ENCODE data around the gene RMND5B. TPM values are rescaled to one million over a fixed set of nuclear protein-coding genes. Genes with fewer than 3 reads are reported as not detected.

RMND5B gene
- total and polyA plus RNA-seq, 10 of the 15 experiments (the other 5 are each of a cell fraction or from before 2014, with no cell fraction given): 1.6 to 50.7 (median 30.9) TPM

DNA sequence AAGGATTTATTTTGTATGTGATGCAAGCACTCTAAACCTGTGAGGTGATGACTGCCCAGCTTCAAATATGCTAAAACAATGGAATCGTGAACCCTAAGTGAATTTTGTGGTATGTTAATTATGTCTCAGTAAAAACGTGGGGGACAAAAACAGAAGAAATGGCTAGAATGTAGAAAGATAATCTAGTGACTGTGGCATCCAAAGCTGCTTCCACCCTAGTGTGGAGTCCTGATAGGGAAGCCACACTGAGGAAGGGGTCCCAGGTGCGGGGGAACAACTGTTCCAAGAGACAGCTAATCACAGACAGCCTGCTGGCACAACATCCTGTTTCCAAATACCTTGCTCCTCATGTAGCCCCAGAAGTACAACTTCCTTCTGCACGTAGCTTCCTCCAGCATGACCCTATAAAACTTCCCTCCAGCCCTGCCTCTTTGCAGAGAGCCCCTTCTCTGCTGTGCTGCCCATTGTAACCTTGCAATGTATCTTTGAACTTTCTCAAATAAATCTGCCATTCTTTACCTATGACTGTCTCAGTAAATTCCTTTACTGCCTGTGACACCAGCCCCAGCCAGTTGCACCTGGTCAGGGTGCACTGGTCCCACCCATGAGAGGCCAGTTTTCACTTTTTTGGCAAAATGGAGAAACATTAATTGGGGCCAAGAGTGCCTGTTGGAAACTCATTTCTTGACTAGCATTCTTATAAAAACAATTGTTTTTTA lies 51.5 kb downstream of the RMND5B start:
- H3K4me3 ChIP-seq: no peak overlapping the region
- intact Hi-C loops (cut with micrococcal nuclease; ENCODE audit: unreplicated experiment): no loop called here
- no peaks in the 10 kb centered on the region for H3K9me3 ChIP-seq (replicated peaks; ENCODE audit: control insufficient read depth, insufficient read depth, low read length)
- CTCF ChIA-PET: interaction anchor here (0.9 to 1.4 kb wide), 2 partner anchors 15 to 104 kb away, joined by 3 to 4 read pairs; no protein-coding TSS in a partner anchor
- no peaks in the 10 kb centered on the region for H3K36me3 ChIP-seq (ENCODE audit: control insufficient read depth in 2 of 2, insufficient read depth in 2 of 2, low read length in 1 of 2)
- H4K20me1 ChIP-seq (ENCODE audit: control insufficient read depth, insufficient read depth): no peaks in the 10 kb centered on the region
- TF ChIP-seq E2F4 (IDR thresholded peaks at IDR 0.05; ENCODE audit: low read depth, low read length) (no peak), ZBED1 (IDR thresholded peaks at IDR 0.05; ENCODE audit: borderline replicate concordance) (no peak), STAT1 (conservative IDR thresholded peaks at IDR 0.05) (no peak), SUPT20H (IDR thresholded peaks at IDR 0.05; ENCODE audit: borderline replicate concordance, control insufficient read depth, low read depth, low read length) (no peak), USF2 (IDR thresholded peaks at IDR 0.05; ENCODE audit: borderline replicate concordance, low read depth, low read length) (no peak), NR2C2 (IDR thresholded peaks at IDR 0.05; ENCODE audit: borderline replicate concordance, control insufficient read depth, insufficient read length, low read depth) (no peak), RAD51 (IDR thresholded peaks at IDR 0.05) (no peak), WRNIP1 (IDR thresholded peaks at IDR 0.05; ENCODE audit: borderline replicate concordance, low read depth, low read length) (no peak), ZNF24 (IDR thresholded peaks at IDR 0.05) (no peak), POU2F2 (IDR thresholded peaks at IDR 0.05; ENCODE audit: borderline replicate concordance, low read depth, low read length) (no peak), ZNF274 (IDR thresholded peaks at IDR 0.05; ENCODE audit: insufficient read depth, insufficient read length) (no peak), EED (IDR thresholded peaks at IDR 0.05; ENCODE audit: low read depth) (no peak)
- H3K79me2 ChIP-seq (ENCODE audit: control insufficient read depth, insufficient read depth, low read length): no peaks in the 10 kb centered on the region
- RAD21 ChIA-PET (ENCODE audit: unreplicated experiment): interaction anchor here (1.1 kb wide), 1 partner anchor 9 kb away, joined by 3 read pairs; no protein-coding TSS in a partner anchor
- no peak overlapping the region for H3K9ac ChIP-seq (ENCODE audit: control insufficient read depth, insufficient read depth, low read length)
- SMC1A ChIA-PET (ENCODE audit: uncharacterized antibody, unreplicated experiment): no interaction called here
- no TSS peak for BruUV-seq (replicated peaks)
- no peak overlapping the region for H3K27ac ChIP-seq (ENCODE audit: control insufficient read depth, insufficient read depth)
- 13% methylated on average over 4 of the region's 4 CpGs for WGBS (ENCODE audit: insufficient coverage, insufficient replicate concordance, low lambda C conversion rate, missing lambda C conversion rate)
- POLR2A ChIA-PET: no interaction called here
- no peaks in the 10 kb centered on the region for H3K4me1 ChIP-seq (ENCODE audit: control insufficient read depth, insufficient read depth, low read length)
- DNase-seq (ENCODE audit: low read depth, low spot score): no peak
- H2AFZ ChIP-seq (ENCODE audit: control insufficient read depth, low read depth, low read length): peak overlapping the region; percentile 29
- no peak for ATAC-seq
- FAIRE-seq: no peak
- no peak overlapping the region for H3K4me2 ChIP-seq (ENCODE audit: control insufficient read depth, insufficient read depth)
- in situ Hi-C loops (cut with MboI): no loop called here
- no peaks in the 10 kb centered on the region; a peak in 1 of 4 replicates for H3K27me3 ChIP-seq (replicated peaks in 1 of 2; ENCODE audit: control insufficient read depth in 2 of 2, insufficient read depth in 2 of 2, low read length in 1 of 2)

Measured in GM12878 (cell line).